Measurements from ENCODE around the gene JUNB. TPM values are rescaled to one million over a fixed set of nuclear protein-coding genes. Genes with fewer than 3 reads are reported as not detected.

The JUNB gene
- total RNA-seq, 2 experiments from 2014 or later: 82.7 to 84.6 TPM

- DNase-seq (peak; percentile 67), ATAC-seq (ENCODE audit: low read depth) (peak; percentile 4)
- POLR2A ChIA-PET: interaction anchor here (0.5 to 8.6 kb wide), 12 partner anchors 10 to 374 kb away, joined by 3 to 361 read pairs (median 4); partner anchors contain the start of genes GET3, JUNB and RNASEH2A
- Mint-ChIP-seq H3K27ac (peak overlapping the region; percentile 94), H3K9me3 (no peaks in the 10 kb centered on the region), H3K4me3 (peak overlapping the region; percentile 87), H3K27me3 (no peaks in the 10 kb centered on the region), H3K4me1 (peaks cover 28% of the 10 kb centered on the region), H3K36me3 (no peaks in the 10 kb centered on the region)
Observed at GRCh38 chr19:12778017-12778904, 13.0 kb upstream of the JUNB start.

GRCh38 chr19:12778905-12779161 lies 12.5 kb upstream of the JUNB start:
- H3K27ac Mint-ChIP-seq: peak overlapping the region; percentile 94
- DNase-seq: no peak
- H3K9me3 Mint-ChIP-seq: no peaks in the 10 kb centered on the region
- POLR2A ChIA-PET: interaction anchor here (0.5 to 8.6 kb wide), 7 partner anchors 9 to 373 kb away, joined by 3 to 361 read pairs (median 4); partner anchors contain the start of genes JUNB and RNASEH2A
- peaks cover 29% of the 10 kb centered on the region for H3K4me1 Mint-ChIP-seq
- no peak for ATAC-seq (ENCODE audit: low read depth)
- no peaks in the 10 kb centered on the region for H3K27me3 Mint-ChIP-seq
- no peaks in the 10 kb centered on the region for H3K36me3 Mint-ChIP-seq
- H3K4me3 Mint-ChIP-seq: peak overlapping the region; percentile 87

- Mint-ChIP-seq H3K9me3 (no peaks in the 10 kb centered on the region), H3K27me3 (no peaks in the 10 kb centered on the region), H3K4me1 (peaks cover 28% of the 10 kb centered on the region), H3K27ac (peak overlapping the region; percentile 87), H3K4me3 (peak overlapping the region; percentile 56), H3K36me3 (no peaks in the 10 kb centered on the region)
- POLR2A ChIA-PET: interaction anchor here (1.2 to 8.6 kb wide), 3 partner anchors 9 to 22 kb away, joined by 4 to 361 read pairs (median 31); partner anchors contain the start of gene JUNB
- no peak for ATAC-seq (ENCODE audit: low read depth)
- DNase-seq: no peak
Observed at GRCh38 chr19:12779162-12779993, 11.9 kb upstream of the JUNB start.

GRCh38 chr19:12782174-12782423 lies 9.2 kb upstream of the JUNB start:
- Mint-ChIP-seq H3K36me3 (no peaks in the 10 kb centered on the region), H3K4me1 (peaks cover 28% of the 10 kb centered on the region), H3K27me3 (no peaks in the 10 kb centered on the region), H3K9me3 (no peaks in the 10 kb centered on the region), H3K27ac (peak overlapping the region; percentile 99), H3K4me3 (peak overlapping the region; percentile 96)
- no peak for DNase-seq
- POLR2A ChIA-PET: interaction anchor here (1.0 to 8.6 kb wide), 5 partner anchors 13 to 54 kb away, joined by 3 to 361 read pairs (median 4); partner anchors contain the start of genes JUNB, RNASEH2A and THSD8
- no peak for ATAC-seq (ENCODE audit: low read depth)

- H3K4me1 Mint-ChIP-seq: peaks cover 26% of the 10 kb centered on the region
- DNase-seq: peak; percentile 90
- no peaks in the 10 kb centered on the region for H3K36me3 Mint-ChIP-seq
- peak overlapping the region; percentile 96 for H3K4me3 Mint-ChIP-seq
- H3K27ac Mint-ChIP-seq: peak overlapping the region; percentile 99
- POLR2A ChIA-PET: interaction anchor here (0.6 to 8.6 kb wide), 7 partner anchors 12 to 54 kb away, joined by 3 to 361 read pairs (median 3); partner anchors contain the start of genes GET3, JUNB, RNASEH2A and THSD8
- H3K9me3 Mint-ChIP-seq: no peaks in the 10 kb centered on the region
- peak; percentile 54 for ATAC-seq (ENCODE audit: low read depth)
- no peaks in the 10 kb centered on the region for H3K27me3 Mint-ChIP-seq
Observed at GRCh38 chr19:12782424-12783290, 8.6 kb upstream of the JUNB start.

GRCh38 chr19:12783291-12783848 lies 7.9 kb upstream of the JUNB start:
- ATAC-seq (ENCODE audit: low read depth): no peak
- POLR2A ChIA-PET: interaction anchor here (0.6 to 8.6 kb wide), 3 partner anchors 12 to 46 kb away, joined by 3 to 361 read pairs (median 4); partner anchors contain the start of genes GET3, JUNB and RNASEH2A
- no peaks in the 10 kb centered on the region for H3K27me3 Mint-ChIP-seq
- H3K27ac Mint-ChIP-seq: peak overlapping the region; percentile 81
- peak overlapping the region; percentile 96 for H3K4me3 Mint-ChIP-seq
- peak; percentile 59 for DNase-seq
- peaks cover 26% of the 10 kb centered on the region for H3K4me1 Mint-ChIP-seq
- H3K9me3 Mint-ChIP-seq: no peaks in the 10 kb centered on the region
- H3K36me3 Mint-ChIP-seq: no peaks in the 10 kb centered on the region

GRCh38 chr19:12783849-12784393 lies 7.4 kb upstream of the JUNB start:
- Mint-ChIP-seq H3K27me3 (no peaks in the 10 kb centered on the region), H3K4me3 (no peak overlapping the region), H3K27ac (peak overlapping the region; percentile 81), H3K4me1 (peaks cover 24% of the 10 kb centered on the region), H3K9me3 (no peaks in the 10 kb centered on the region), H3K36me3 (no peaks in the 10 kb centered on the region)
- POLR2A ChIA-PET: interaction anchor here (8.6 kb wide), 1 partner anchor 11 kb away, joined by 361 read pairs; the partner anchor contains the start of gene JUNB
- DNase-seq (no peak), ATAC-seq (ENCODE audit: low read depth) (no peak)

- DNase-seq (no peak), ATAC-seq (ENCODE audit: low read depth) (peak; percentile 11)
- no peak overlapping the region for H3K27ac Mint-ChIP-seq
- no peaks in the 10 kb centered on the region for H3K9me3 Mint-ChIP-seq
- peaks cover 24% of the 10 kb centered on the region for H3K4me1 Mint-ChIP-seq
- H3K27me3 Mint-ChIP-seq: no peaks in the 10 kb centered on the region
- H3K36me3 Mint-ChIP-seq: no peaks in the 10 kb centered on the region
- no peak overlapping the region for H3K4me3 Mint-ChIP-seq
- POLR2A ChIA-PET: no interaction called here
Observed at GRCh38 chr19:12784394-12784870, 6.9 kb upstream of the JUNB start.

GRCh38 chr19:12784871-12785430 lies 6.3 kb upstream of the JUNB start:
- Mint-ChIP-seq H3K4me3 (no peak overlapping the region), H3K36me3 (no peaks in the 10 kb centered on the region), H3K27ac (no peak overlapping the region), H3K4me1 (peaks cover 22% of the 10 kb centered on the region), H3K27me3 (no peaks in the 10 kb centered on the region), H3K9me3 (no peaks in the 10 kb centered on the region)
- POLR2A ChIA-PET: no interaction called here
- no peak for ATAC-seq (ENCODE audit: low read depth)
- DNase-seq: peak; percentile 52

- peak; percentile 44 for DNase-seq
- Mint-ChIP-seq H3K4me1 (peaks cover 24% of the 10 kb centered on the region), H3K27me3 (no peaks in the 10 kb centered on the region), H3K4me3 (no peak overlapping the region), H3K36me3 (no peaks in the 10 kb centered on the region), H3K27ac (no peak overlapping the region), H3K9me3 (no peaks in the 10 kb centered on the region)
- ATAC-seq (ENCODE audit: low read depth): no peak
- POLR2A ChIA-PET: no interaction called here
Observed at GRCh38 chr19:12785431-12786031, 5.8 kb upstream of the JUNB start.

GRCh38 chr19:12786141-12786870 lies 5.0 kb upstream of the JUNB start:
- DNase-seq (peak; percentile 46), ATAC-seq (ENCODE audit: low read depth) (no peak)
- H3K27me3 Mint-ChIP-seq: no peaks in the 10 kb centered on the region
- H3K27ac Mint-ChIP-seq: peak overlapping the region; percentile 21
- H3K4me1 Mint-ChIP-seq: peaks cover 30% of the 10 kb centered on the region
- H3K4me3 Mint-ChIP-seq: peak overlapping the region; percentile 28
- H3K36me3 Mint-ChIP-seq: no peaks in the 10 kb centered on the region
- H3K9me3 Mint-ChIP-seq: no peaks in the 10 kb centered on the region
- POLR2A ChIA-PET: interaction anchor here (3.4 kb wide), 1 partner anchor 9 kb away, joined by 31 read pairs; no protein-coding TSS in a partner anchor

Data from activated naive CD8-positive, alpha-beta T cell treated with anti-CD3 and anti-CD28 coated beads, Interleukin-2, amount 10 ng/mL, durations not matched to agents 7 days and 5 days (primary cell).